SK-N-SH treated with all-trans-retinoic acid at 6 μM for 48 hours (cell line): Measurements from ENCODE around the gene RASA1.

Experiments used
- CSRNP3 ChIP-seq: fragments of 250-450 bp; sonication (Bioruptor Pico); IDR thresholded peaks from 2 replicates; pipeline ENCODE4 v1.5.1; 2021; ENCODE audit warnings: mild to moderate bottlenecking, moderate library complexity
- ISL1 ChIP-seq: fragments of 250-450 bp; sonication (Bioruptor Pico); IDR thresholded peaks from 2 replicates; pipeline ENCODE4 v2.1.2; 2022; ENCODE audit warnings: mild to moderate bottlenecking, moderate library complexity
- OSR1 ChIP-seq: fragments of 250-450 bp; sonication (Bioruptor Pico); IDR thresholded peaks from 2 replicates; pipeline ENCODE4 v1.8.0; 2022; ENCODE audit warnings: moderate library complexity, mild to moderate bottlenecking, inconsistent platforms
- ZFP3 ChIP-seq: fragments of 250-450 bp; sonication (Bioruptor Pico); IDR thresholded peaks from 2 replicates; pipeline ENCODE4 v1.5.0; 2020; ENCODE audit warnings: mild to moderate bottlenecking, moderate library complexity
- ZFP30 ChIP-seq: fragments of 450-650 bp; formaldehyde crosslinking; IDR thresholded peaks from 2 replicates; pipeline ENCODE4 v1.5.0; 2022; ENCODE audit warnings: mild to moderate bottlenecking, moderate library complexity

DNA sequence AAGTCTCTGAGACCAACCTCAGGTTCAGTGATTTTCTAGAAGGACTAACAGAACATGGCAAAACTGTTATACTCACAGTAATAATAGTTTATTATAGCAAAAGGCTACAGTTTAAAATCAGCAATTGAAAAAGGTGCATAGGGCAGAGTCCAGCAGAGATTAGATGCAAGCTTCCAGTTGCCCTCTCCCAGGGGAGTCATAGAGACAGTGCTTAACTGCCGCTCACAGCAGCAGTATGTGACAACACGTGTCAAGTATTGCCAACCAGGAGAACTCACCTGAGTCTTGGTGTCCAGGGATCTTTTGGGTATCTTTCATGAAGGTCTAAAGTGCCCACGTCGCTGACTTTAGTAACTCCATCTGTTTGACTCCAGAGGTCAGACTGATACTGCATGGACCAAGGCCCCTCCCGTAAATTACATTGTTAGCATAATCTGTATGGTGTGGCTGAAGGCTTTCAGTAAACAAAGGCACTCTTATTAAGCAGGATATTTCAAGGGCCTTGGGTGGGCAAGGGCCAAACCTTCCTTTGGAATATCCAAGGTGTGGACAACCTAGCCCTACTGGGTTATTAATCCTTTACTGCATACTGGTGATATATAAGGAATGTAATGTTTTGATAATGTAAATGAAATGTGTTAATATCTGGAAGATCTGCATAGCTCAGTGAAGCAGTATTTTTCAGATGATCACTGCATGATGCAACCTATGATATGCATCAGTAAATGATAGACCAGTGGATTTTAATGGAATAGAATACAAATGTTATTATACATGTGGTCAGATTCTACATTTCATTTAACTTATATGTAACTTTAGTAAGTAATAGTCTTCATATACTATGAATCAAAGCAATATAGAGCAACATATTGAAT lies 44.0 kb downstream of the RASA1 start:
- no peak for TF ChIP-seq ZFP30 (CRISPR knock-in tag)
- TF ChIP-seq CSRNP3 (CRISPR knock-in tag) = no peak
- TF ChIP-seq OSR1 (CRISPR knock-in tag) = no peak
- TF ChIP-seq ISL1 = no peak
- no peak for TF ChIP-seq ZFP3 (CRISPR knock-in tag)
